Measurements from ENCODE around the gene FBXL3. TPM values are rescaled to one million over a fixed set of nuclear protein-coding genes. Genes with fewer than 3 reads are reported as not detected.

Gene FBXL3
- total RNA-seq, 1 experiment from 2014 or later, result 16.7 TPM

GRCh38 chr13:76974618-76974975 lies 52.4 kb downstream of the FBXL3 start:
- peaks cover 12 to 14% of the 10 kb centered on the region in 2 experiments for H3K4me1 Mint-ChIP-seq
- H3K4me3 Mint-ChIP-seq, result no peak overlapping the region
- H2BK120ac ChIP-seq (ENCODE audit: low read depth, low read length, poor library complexity, severe bottlenecking), result no peak overlapping the region
- no peak for DNase-seq
- H2AFZ ChIP-seq (ENCODE audit: low read length), result no peak overlapping the region
- peak overlapping the region in 1 of 3 experiments; percentile 62; a peak in 1 of 7 replicates for H3K27ac Mint-ChIP-seq
- no peak overlapping the region for H4K91ac ChIP-seq (ENCODE audit: insufficient read length, low read depth, low read length)
- H2BK5ac ChIP-seq (ENCODE audit: insufficient read length, low read length), result no peak overlapping the region
- no peak overlapping the region for H3K14ac ChIP-seq (ENCODE audit: insufficient read depth, low read length)
- no peak overlapping the region for H2BK15ac ChIP-seq (ENCODE audit: low read depth, low read length)
- no peaks in the 10 kb centered on the region for H3K9me3 ChIP-seq (ENCODE audit: control insufficient read depth, low read depth, low read length)
- no peak overlapping the region for H3K56ac ChIP-seq (ENCODE audit: insufficient read length, low read depth, low read length)
- H3K27ac ChIP-seq (ENCODE audit: insufficient read length, low read depth, low read length), result no peak overlapping the region
- no peak overlapping the region for H3K9ac ChIP-seq (ENCODE audit: extremely low read depth, insufficient read length, low read length)
- H3K23me2 ChIP-seq (ENCODE audit: insufficient read length, low read depth, low read length, poor library complexity, severe bottlenecking), result no peaks in the 10 kb centered on the region
- H3K9me3 Mint-ChIP-seq, result no peaks in the 10 kb centered on the region
- no peak overlapping the region for H3K23ac ChIP-seq (ENCODE audit: insufficient read length, low read depth, low read length)
- no peaks in the 10 kb centered on the region for H3K36me3 Mint-ChIP-seq (ENCODE audit: insufficient read depth in 1 of 3, low read depth in 3 of 3)
- H2BK12ac ChIP-seq (ENCODE audit: insufficient read length, low read depth, low read length), result no peak overlapping the region
- no peak overlapping the region for H3K18ac ChIP-seq (ENCODE audit: insufficient read length, low read depth, low read length)
- peaks cover 4% of the 10 kb centered on the region; the same call in 1 of the 2 replicates for H3K27me3 Mint-ChIP-seq (ENCODE audit: low read depth)
- no peak overlapping the region for H4K5ac ChIP-seq (ENCODE audit: insufficient read length, low read depth, low read length)
- no peak overlapping the region for H3K4ac ChIP-seq (ENCODE audit: low read depth, low read length)
- no peak overlapping the region for H4K8ac ChIP-seq (replicated peaks; ENCODE audit: insufficient read length, low read depth, low read length)
- H3K27me3 ChIP-seq (ENCODE audit: insufficient read depth, low read length), result no peaks in the 10 kb centered on the region
- no peaks in the 10 kb centered on the region; the same call in 1 of the 2 replicates for H3K4me1 ChIP-seq (ENCODE audit: insufficient read depth, low read length)
- no peak overlapping the region for H3K4me2 ChIP-seq (ENCODE audit: insufficient read depth, insufficient read length, low read length)
- no peaks in the 10 kb centered on the region for H4K20me1 ChIP-seq (ENCODE audit: control insufficient read depth, insufficient read depth, insufficient read length)
- H2BK20ac ChIP-seq (ENCODE audit: low read depth, low read length, poor library complexity, severe bottlenecking), result no peak overlapping the region
- no peak overlapping the region for H3T11ph ChIP-seq (ENCODE audit: low read length)
- no peak for TF ChIP-seq CTCF (conservative IDR thresholded peaks at IDR 0.05)
- H3K79me2 ChIP-seq (ENCODE audit: insufficient read depth, low read length), result no peaks in the 10 kb centered on the region
- WGBS (ENCODE audit: extremely low coverage, insufficient read length, low lambda C conversion rate), result no CpG with 5 or more reads among the region's 3 CpGs
- H3K79me1 ChIP-seq (ENCODE audit: insufficient read depth, low read depth, low read length, poor library complexity, severe bottlenecking), result no peaks in the 10 kb centered on the region
- H2AK5ac ChIP-seq (ENCODE audit: insufficient read length, low read length), result no peak overlapping the region

Measured in H9 (cell line).